Central memory CD4-positive, alpha-beta T cell (primary cell): ENCODE results near the gene GFOD1.

Experiments used
- DNase-seq: peaks from one replicate; pipeline ENCODE4 v3.0.0; 2022

The GFOD1 gene

GRCh38 chr6:13421425-13422059 lies 65.9 kb downstream of the GFOD1 start:
- DNase-seq = no peak

- no peak for DNase-seq
Observed at GRCh38 chr6:13420269-13420668, 67.1 kb downstream of the GFOD1 start.

DNA sequence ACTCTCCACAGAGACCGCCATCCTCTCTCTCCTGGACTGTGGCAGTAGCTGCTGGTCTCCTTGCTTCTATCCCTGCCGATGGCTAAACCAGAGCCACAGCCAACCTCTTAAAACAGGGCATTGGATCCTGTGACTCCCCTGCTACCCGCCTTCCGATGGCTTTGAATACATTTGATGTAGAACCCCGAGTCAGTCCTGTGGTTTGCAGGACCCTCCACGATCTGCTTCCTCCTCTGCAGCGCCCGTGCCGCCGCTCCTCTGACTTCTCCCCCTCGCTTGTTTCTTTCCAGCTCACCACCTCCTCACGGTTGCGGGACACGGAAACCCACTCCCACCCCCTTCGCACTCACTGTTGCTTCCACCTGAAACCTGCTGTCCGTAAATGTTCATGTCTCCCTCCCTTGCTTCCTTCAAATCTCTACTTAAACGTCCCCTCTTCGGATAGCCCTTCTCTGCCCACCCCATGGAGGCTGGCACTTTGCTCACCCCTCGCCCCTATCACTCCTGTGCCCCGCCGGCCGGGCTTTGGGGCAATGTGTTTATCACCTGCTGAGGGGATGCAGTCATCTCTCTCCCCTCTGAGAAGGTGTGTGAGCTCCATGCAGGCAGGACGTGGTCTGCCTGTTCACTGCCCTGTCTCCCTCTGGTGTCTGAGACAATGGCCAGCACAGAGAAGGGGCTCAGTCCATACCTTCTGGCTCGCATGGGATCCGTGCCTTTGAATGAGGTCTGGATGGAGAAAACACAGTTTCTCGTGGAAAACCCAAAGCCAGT lies 67.8 kb downstream of the GFOD1 start:
- DNase-seq = no peak

GRCh38 chr6:13418844-13419243 lies 68.6 kb downstream of the GFOD1 start:
- no peak for DNase-seq

GRCh38 chr6:13417954-13418353 lies 69.4 kb downstream of the GFOD1 start:
- DNase-seq = no peak

GRCh38 chr6:13417431-13417830 lies 70.0 kb downstream of the GFOD1 start:
- DNase-seq = no peak

GRCh38 chr6:13415283-13415682 lies 72.1 kb downstream of the GFOD1 start:
- DNase-seq = no peak

- no peak for DNase-seq
Observed at GRCh38 chr6:13413900-13414555, 73.4 kb downstream of the GFOD1 start.

GRCh38 chr6:13413466-13413862 lies 73.9 kb downstream of the GFOD1 start:
- no peak for DNase-seq

- DNase-seq = no peak
Observed at GRCh38 chr6:13412639-13413465, 74.5 kb downstream of the GFOD1 start.

DNA sequence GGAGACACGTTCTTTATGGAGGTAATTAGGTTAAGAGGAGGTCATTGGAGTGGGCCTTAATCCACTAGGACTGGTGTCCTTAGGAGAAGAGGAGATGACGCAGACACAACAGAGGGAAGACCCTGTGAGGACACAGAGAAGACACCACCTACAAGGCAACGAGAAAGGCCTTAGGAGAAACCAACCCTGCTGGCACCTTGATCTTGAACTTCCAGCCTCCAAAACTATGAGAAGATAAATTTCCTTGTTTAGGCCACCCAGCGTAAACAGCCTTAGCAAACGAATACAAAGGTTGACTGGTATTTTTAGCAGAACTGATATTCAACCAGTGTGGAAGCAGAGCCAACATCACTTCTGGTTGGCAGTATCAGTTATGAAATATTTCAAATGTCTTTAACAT lies 75.2 kb downstream of the GFOD1 start:
- DNase-seq = no peak

GRCh38 chr6:13411484-13411883 lies 75.9 kb downstream of the GFOD1 start:
- no peak for DNase-seq

- DNase-seq = no peak
Observed at GRCh38 chr6:13409991-13410390, 77.4 kb downstream of the GFOD1 start.

- DNase-seq = no peak
Observed at GRCh38 chr6:13407709-13408695, 79.4 kb downstream of the GFOD1 start.

- no peak for DNase-seq
Observed at GRCh38 chr6:13407368-13407708, 80.1 kb downstream of the GFOD1 start.

GRCh38 chr6:13406781-13407180 lies 80.6 kb downstream of the GFOD1 start:
- DNase-seq = no peak

- DNase-seq = no peak
Observed at GRCh38 chr6:13405961-13406477, 81.4 kb downstream of the GFOD1 start.

DNA sequence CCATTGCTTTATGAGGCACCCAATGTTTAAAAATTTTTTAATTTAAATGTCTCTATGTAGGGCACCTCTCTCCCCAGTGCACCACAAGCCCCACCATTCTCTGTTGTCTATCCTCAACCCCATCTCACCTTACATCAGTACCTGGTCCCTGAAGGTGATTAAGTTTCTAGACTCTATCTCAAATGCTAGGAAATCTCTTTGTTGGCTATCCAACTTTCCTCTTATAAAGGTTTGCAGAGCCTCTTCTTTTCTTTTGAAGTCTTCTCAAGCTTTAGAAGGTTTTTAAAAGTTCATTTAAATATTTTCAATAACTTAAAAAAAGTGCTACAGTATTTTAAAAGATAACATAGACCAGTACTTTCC lies 82.5 kb downstream of the GFOD1 start:
- DNase-seq = no peak

DNA sequence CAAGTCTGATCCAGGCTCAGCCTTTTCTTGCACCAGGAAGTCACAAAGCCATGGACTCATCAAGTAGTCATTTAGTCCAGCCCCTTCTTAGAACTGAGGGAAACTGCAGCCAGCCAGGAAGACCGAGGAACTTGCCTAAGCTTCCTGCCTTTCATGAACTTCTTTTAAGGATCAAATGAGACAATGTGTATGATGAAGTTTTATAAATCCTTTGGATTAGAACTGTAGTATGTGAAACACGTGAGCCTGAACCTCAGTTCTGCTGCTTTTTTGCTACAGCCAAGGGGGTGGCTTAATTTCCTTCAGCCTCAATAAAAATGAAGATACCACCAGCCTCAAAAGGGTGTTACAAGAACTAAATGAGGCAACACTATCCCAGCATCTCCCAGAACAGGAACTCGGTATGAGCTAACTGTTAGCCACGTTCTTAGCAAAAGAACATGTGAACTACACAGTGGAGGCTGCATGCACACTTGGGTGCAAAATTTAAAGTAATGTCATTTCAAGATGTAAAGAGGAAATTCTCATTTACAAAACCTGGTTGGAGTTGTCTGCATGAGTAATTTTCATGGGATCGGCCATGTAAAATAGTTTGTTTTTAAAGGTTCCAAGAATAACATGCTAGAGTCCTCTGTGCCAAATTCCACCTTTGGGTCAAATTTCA lies 83.0 kb downstream of the GFOD1 start:
- no peak for DNase-seq

- DNase-seq = no peak
Observed at GRCh38 chr6:13402711-13403110, 84.7 kb downstream of the GFOD1 start.

DNA sequence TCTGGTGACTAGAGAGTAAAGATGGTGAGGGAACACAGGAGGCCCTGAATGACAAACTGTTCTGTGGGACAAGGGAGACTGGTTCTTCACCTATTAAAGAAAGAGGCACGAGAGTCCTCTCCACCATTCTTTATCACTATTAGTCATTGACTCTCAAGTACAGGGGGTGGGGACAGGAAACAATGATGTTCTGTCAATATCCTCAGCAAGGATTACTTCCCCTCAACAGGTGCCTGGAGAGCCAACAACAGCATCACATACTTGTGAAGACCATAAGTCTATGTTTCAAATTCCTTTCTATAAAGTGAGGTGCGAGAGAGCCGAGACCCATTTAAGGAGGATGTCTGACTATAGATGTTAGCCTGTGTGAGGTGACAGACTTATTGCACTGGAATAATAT lies 86.6 kb downstream of the GFOD1 start:
- no peak for DNase-seq
